DND-41 (cell line): ENCODE data around the gene YIPF4.
"Not testable (repeated sequence)": the region's sequence is repeated elsewhere in the genome, so short reads cannot be mapped to it uniquely, and the experiment has no call there.

Experiments used
- EZH2 ChIP-seq: IDR thresholded peaks from 3 replicates; pipeline ENCODE4 v1.6.1; 2012; ENCODE audit warnings: borderline replicate concordance, low read depth, mild to moderate bottlenecking, moderate library complexity, low read length, inconsistent platforms; ENCODE audit not compliant: severe bottlenecking
- TF ChIP-seq, protein P1 (sequence below): IDR thresholded peaks from 2 replicates; pipeline ENCODE4 v1.5.1; 2012; ENCODE audit warnings: borderline replicate concordance, low read length, moderate library complexity, mild to moderate bottlenecking; ENCODE audit not compliant: poor library complexity, severe bottlenecking; ENCODE audit errors: extremely low read depth

DNA sequence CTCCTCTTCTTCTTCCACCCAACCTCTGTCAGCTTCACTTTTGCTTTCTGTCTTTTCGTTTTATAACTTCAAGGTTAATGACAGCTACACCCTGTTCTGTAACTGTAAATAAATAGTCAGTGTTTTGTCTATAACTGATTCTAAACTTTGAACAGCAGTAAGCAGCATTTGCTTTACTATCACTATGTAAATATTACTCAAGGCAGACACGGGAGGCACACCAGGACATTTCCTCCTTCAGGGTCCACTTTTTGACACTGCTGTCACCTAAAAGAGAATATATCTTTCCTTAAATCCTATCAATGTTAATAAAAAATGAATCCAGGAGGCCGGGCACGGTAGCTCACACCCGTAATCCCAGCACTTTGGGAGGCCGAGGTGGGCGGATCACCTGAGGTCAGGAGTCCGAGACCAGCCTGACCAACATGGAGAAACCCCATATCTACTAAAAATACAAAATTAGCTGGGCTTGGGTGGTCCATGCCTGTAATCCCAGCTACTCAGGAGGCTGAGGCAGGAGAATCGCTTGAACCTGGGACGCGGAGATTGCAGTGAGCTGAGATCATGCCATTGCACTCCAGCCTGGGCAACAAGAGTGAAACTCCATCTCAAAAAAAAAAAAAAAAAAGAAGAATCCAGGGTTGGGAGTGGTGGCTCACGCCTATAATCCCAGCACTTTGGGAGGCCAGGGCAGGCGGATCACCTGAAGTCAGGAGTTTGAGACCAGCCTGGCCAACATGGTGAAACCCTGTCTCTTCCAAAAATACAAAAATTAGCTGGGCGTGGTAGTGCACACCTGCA is 51.7 kb downstream of the YIPF4 start:
- TF ChIP-seq, protein P1, sequence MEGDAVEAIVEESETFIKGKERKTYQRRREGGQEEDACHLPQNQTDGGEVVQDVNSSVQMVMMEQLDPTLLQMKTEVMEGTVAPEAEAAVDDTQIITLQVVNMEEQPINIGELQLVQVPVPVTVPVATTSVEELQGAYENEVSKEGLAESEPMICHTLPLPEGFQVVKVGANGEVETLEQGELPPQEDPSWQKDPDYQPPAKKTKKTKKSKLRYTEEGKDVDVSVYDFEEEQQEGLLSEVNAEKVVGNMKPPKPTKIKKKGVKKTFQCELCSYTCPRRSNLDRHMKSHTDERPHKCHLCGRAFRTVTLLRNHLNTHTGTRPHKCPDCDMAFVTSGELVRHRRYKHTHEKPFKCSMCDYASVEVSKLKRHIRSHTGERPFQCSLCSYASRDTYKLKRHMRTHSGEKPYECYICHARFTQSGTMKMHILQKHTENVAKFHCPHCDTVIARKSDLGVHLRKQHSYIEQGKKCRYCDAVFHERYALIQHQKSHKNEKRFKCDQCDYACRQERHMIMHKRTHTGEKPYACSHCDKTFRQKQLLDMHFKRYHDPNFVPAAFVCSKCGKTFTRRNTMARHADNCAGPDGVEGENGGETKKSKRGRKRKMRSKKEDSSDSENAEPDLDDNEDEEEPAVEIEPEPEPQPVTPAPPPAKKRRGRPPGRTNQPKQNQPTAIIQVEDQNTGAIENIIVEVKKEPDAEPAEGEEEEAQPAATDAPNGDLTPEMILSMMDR: not testable (repeated sequence)
- TF ChIP-seq EZH2: not testable (repeated sequence)
